HG02943 (cell line): ENCODE measurements around the gene SUV39H2.
A peak's percentile ranks its signal among the peaks of the same experiment; 100 is the strongest.
"Not testable (repeated sequence)": the region's sequence is repeated elsewhere in the genome, so short reads cannot be mapped to it uniquely, and the experiment has no call there.

Experiments used
- ATAC-seq: cut with Tn5 transposase; IDR thresholded peaks from one replicate; pipeline ENCODE4 v1.9.1; 2021; ENCODE audit warnings: mild to moderate bottlenecking, low read depth, moderate library complexity; ENCODE audit not compliant: unreplicated experiment

The SUV39H2 gene

DNA sequence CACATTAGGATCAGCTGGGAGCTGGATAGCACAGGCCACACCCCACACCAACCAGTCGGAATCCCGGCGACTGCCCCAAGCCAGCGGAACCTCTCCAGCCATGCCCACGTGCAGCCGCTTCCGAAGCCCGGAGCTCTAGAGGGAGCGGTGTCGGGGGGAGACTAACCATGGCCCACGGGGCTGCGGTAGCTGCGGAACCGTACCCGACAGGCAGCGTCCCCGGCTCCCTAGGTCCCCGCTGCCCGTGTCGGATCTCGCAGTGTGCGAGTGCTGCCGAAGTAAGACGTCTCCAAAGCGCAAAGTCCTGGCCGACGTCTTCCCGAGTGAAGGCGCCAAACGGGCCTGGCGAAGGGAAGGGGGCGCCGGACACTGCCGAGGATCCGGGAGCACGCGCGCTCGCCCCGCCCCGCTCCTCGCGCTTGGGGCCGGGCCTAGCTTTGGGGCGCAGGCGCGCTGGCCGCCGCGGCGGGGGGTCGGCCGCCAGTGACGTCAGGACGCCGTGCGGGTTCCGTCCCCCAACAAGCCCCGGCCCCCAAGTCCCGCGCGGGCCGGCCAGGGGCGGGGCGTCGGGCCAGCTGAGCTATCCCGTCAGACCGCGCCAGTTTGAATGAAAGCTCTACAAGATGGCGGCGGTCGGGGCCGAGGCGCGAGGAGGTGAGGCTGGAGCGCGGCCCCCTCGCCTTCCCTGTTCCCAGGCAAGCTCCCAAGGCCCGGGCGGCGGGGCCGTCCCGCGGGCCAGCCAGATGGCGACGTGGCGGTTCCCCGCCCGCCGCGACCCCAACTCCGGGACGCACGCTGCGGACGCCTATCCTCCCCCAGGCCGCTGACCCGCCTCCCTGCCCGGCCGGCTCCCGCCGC is at the start of gene SUV39H2:
SUV39H2 (plus strand) TSS at position 601 of the 858 bp plus-strand sequence; CDS start at position 624, 23 bp downstream.
- ATAC-seq = peak; percentile 88

- no peak for ATAC-seq
These were observed 45.6 kb upstream of the SUV39H2 start for GRCh38 chr10:14833106-14833505.

GRCh38 chr10:14836208-14836607 is 42.5 kb upstream of the SUV39H2 start:
- no peak for ATAC-seq

- ATAC-seq = no peak
These were observed 41.5 kb upstream of the SUV39H2 start for GRCh38 chr10:14837003-14837756.

DNA sequence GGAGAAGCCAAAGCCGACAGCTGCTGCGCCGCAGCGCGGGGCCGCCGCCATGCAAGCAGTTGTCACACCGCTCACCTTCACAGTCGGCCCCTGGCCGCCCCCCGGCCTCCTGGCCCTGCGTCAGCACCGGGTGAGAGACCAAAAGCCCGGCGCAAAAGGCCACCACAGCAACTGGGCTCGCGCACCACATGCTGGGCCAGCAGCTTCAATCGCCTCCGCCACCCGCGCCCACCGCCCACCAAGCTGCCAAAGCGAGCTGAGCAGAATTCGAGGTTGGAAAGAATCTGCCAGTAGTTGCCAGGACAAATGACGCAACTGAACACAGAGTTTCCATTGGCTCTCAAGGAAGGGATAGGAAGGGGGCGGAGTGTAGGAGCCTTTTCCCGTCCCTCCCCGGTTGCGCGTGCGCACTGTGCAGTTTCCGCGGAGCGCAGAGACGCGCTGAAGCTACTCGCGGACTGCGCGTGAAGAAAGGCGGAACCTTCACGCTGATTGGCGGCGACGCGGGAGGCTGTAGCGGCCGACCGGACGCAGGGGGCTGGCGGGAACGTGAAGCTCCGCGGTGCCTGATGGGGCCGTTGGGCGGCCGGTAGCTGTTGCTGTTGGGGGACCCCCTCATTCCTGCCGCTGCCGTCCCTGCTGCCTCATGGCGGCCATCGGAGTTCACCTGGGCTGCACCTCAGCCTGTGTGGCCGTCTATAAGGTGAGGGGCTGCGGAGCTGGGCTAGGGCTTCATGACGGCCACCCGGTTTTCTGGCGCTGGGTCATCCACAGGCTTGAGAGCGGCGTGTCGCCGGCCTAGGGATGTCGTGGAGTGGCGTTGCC is 40.7 kb upstream of the SUV39H2 start, which contains the start of the genes CDNF, HSPA14 and MSANTD7:
CDNF (minus strand) TSS at position 281 of the 825 bp plus-strand sequence; CDS start at position 190, 91 bp downstream.
HSPA14 (plus strand) TSS at position 550 of the 825 bp plus-strand sequence; CDS start at position 647, 97 bp downstream.
MSANTD7 (plus strand) TSS at position 550 of the 825 bp plus-strand sequence. CDS start 3,979 bp downstream, outside the sequence.
- ATAC-seq = peak; percentile 94

GRCh38 chr10:14838582-14839304 is 39.9 kb upstream of the SUV39H2 start:
- peak; percentile 10 for ATAC-seq

DNA sequence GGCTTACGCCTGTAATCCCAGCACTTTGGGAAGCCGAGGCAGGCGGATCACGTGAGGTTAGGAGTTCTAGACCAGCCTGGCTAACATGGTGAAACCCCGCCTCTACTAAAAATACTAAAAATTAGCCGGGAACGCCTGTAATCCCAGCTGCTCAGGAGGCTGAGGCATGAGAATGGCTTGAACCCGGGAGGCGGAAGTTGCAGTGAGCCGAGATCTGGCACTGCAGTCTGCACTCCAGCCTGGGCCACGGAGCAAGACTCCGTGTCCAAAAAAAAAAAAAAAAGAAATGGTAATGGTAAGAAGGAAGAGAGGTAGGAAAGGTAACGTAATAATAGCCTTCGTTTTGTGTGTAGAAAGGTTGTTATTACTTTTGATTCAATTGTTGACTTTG is 39.4 kb upstream of the SUV39H2 start:
- no peak for ATAC-seq

DNA sequence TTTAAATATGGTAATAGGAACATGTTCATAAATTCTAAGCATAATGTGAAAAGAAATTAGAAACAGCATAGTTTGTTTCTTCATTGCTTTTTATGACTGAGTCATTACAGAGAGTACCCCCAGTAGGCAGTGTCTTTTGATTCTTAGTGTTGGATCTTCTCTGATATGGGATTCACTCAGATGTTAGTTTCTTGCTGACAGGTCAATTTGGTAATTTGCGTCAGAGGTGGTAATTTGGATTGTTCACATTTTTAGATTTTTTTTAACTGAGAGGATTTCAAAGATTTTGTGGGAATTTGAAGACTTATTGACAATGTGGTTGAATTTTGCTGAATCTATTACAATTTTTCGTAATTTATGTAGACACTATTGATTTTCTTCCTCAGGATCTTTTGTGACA is 38.5 kb upstream of the SUV39H2 start:
- no peak for ATAC-seq

GRCh38 chr10:14843327-14843988 is 35.2 kb upstream of the SUV39H2 start:
- ATAC-seq = no peak

DNA sequence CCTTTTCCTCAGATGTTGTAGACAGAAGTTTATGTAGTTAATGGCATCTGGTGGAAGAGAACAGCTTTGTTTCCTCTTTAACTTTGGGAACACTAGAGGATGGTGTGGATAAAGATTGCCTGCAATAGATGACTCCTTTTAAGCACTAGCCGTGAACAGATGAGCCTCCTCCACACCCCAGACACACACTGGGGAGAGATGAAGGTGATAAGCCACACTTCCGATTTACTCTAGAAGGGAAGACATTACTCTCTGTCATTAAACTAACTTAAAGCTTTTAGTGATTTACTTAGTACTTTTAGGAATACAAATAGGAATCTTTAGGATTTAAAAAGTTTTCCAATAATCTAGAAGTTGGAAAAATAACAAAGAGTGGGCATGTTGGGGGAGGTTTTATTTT is 33.7 kb upstream of the SUV39H2 start:
- no peak for ATAC-seq

DNA sequence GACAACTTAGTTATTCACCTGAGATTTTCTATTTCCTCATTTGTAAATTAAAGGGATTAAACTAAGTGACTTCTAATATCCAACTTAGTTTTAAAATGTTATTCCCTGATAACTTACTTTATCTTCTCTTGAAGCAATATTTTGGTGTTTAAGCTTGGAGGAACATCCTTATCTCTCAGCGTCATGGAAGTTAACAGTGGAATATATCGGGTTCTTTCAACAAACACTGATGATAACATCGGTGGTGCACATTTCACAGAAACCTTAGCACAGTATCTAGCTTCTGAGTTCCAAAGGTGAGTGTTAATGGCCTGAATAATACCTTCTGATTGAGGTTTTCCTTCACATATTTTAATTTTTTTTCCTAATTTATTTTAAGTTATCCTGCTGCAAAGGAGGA is 26.4 kb upstream of the SUV39H2 start:
- no peak for ATAC-seq

DNA sequence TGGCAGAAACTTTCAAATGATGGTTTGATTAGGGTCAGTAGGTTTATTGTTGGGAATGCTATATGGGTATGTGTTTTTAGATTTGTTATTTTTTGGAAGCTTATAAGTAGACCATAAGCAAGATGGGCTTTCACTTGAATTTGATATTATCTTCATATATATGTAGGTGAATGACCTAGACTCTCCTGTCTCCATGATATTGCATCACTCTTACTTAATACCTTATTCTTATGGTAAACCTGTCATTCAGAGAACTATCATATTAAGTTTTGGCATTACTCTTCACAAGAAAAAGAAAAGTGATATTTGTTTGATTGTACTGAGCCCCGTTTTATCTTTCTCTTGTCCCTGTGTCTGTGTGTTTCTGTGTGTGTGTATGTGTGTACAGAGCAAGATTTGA is 23.2 kb upstream of the SUV39H2 start:
- no peak for ATAC-seq

DNA sequence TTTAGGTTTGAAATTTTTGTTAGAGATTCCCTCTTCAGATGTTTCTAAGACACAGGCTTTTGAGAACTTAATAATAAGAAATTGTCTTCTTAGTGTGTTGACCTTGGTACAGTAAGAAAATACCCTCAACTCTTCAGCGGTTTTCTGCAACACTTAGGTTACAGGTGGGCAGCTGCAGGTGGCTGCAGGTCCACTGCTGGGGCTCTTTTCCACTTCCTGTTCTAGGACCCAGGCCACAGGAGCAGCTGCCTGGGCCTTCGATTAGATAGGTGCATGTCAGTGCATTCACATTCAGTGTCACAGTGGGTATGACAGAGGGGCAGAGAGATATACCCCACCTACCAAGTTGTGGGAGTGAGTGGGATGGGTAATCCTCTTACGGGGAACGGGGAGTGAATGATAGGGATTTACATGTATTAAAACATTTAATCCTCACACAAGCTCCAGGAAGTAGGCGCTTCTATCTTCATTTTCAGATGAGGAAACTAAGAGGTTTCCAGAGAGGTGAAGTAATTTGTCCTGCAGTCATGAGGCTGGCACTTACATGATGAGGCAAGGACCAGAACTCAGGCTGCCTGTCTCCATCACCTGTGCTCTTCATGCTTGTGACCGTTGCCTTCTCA is 20.2 kb upstream of the SUV39H2 start:
- ATAC-seq = no peak

- ATAC-seq = no peak
These were observed 19.6 kb upstream of the SUV39H2 start for GRCh38 chr10:14859043-14859442.

DNA sequence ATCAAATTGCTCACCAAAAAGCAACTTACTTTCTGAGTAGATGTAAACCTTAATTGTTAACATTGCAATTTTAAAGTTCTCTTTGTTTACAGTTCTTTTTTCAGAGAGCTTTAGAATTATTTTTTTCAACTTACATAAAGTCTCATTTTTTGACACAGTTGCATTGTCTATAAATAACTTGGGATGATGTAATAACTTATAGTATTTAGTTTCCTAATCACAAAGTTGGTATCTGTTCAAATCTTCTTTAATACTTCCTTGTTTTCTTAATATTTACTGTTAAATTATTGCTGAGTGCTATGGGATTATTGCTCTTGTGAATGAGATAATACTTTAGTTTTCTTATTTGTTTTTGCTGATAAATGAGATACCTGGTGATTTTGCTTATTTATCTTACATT is 18.9 kb upstream of the SUV39H2 start:
- ATAC-seq = no peak

- ATAC-seq = no peak
These were observed 17.9 kb upstream of the SUV39H2 start for GRCh38 chr10:14860791-14861190.

DNA sequence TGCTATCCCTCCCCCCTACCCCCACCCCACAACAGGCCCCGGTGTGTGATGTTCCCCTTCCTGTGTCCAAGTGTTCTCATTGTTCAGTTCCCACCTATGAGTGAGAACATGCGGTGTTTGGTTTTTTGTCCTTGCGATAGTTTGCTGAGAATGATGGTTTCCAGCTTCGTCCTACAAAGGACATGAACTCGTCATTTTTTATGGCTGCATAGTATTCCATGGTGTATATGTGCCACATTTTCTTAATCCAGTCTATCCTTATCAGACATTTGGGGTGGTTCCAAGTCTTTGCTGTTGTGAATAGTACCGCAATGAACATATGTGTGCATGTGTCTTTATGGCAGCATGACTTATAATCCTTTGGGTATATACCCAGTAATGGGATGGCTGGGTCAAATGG is 14.2 kb upstream of the SUV39H2 start:
- ATAC-seq = not testable (repeated sequence)

- ATAC-seq = not testable (repeated sequence)
These were observed 13.8 kb upstream of the SUV39H2 start for GRCh38 chr10:14864871-14865270.
